Tongue (tissue), 2 donors: Measurements from ENCODE around the gene SCFD2. TPM values are rescaled to one million over a fixed set of nuclear protein-coding genes. Genes with fewer than 3 reads are reported as not detected.
"Not testable (repeated sequence)": the region's sequence is repeated elsewhere in the genome, so short reads cannot be mapped to it uniquely, and the experiment has no call there.

ENCODE experiments used
- DNase-seq: peaks from one replicate; pipeline ENCODE4 v3.0.0-alpha.2; 2015
- total RNA-seq: library from RNA; depleted of rRNA; stranded (reverse); fragments of >200 nt; gene quantifications from one replicate; pipeline ENCODE4 v1.2.3, GENCODE V29; 2014

Gene SCFD2
- total RNA-seq, 1 donor from 2014 or later = 34.3 TPM

DNA sequence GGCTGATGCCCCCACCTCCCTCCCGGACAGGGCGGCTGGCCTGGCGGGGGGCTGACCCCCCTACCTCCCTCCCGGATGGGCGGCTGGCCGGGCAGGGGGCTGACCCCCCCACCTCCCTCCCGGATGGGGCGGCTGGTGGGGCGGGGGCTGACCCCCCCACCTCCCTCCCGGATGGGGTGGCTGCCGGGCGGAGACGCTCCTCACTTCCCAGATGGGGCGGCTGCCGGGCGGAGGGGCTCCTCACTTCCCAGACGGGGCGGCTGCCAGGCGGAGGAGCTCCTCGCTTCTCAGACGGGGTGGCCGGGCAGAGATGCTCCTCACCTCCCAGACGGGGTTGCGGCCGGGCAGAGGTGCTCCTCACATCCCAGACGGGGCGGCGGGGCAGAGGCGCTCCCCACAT is 127.5 kb downstream of the SCFD2 start:
- DNase-seq = not testable (repeated sequence)

DNA sequence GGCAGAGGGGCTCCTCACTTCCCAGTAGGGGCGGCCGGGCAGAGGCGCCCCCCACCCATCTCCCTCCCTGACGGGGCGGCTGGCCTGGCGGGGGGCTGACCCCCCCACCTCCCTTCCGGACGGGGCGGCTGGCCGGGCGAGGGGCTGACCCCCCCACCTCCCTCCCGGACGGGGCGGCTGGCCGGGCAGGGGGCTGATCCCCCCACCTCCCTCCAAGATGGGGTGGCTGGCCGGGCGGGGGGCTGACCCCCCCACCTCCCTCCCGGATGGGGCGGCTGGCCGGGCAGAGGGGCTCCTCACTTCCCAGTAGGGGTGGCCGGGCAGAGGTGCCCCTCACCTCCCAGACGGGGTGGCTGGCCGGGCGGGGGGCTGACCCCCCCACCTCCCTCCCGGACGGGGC is 128.1 kb downstream of the SCFD2 start:
- not testable (repeated sequence) for DNase-seq

DNA sequence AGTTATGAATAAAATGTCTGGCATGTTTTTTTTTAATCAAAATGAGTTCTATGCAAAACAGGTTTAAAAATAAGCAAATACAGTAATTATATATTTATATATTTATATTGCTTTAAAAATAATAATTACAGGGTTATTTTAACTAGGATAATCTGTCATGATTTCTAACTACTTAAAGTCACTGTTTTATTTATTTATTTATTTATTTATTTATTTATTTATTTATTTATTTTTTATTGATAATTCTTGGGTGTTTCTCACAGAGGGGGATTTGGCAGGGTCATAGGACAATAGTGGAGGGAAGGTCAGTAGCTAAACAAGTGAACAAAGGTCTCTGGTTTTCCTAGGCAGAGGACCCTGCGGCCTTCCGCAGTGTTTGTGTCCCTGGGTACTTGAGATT is 129.2 kb downstream of the SCFD2 start:
- DNase-seq = not testable (repeated sequence)

DNA sequence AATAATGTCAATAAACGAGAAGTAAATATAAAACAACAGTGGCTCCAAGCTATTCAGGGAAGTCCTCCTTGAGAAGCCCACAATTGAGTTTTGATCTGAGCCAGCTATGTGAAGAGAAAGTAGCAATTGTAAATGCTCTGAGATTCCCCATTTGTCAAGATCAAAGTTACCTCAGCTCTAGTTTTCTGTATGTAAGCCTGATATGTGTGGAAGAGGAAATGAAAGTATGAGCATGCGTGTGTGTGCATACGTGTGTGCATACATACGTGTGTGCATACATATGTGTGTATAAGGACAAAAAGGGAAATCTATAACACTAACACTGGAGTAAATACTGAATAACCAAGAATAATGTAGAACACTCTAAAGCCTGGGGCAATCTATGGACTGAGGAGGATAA is 130.3 kb downstream of the SCFD2 start:
- no peak for DNase-seq

DNA sequence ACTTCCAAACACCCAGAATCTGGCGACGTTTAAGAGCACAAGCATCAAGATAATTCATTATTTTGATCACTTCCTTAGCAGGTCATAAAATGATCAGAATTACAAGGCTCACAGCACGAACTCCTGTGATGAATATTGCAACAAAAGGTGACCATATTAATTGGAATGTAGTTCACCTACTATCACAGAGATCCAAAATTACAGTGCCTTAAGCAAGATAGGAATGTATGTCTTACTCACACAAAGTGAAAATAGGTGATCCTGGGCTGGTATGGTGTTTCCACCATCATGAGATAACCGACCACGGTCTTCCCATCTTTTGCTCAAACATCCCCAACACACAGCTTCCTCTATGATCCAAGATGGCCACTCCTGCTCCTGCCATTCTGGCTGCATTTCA is 131.2 kb downstream of the SCFD2 start:
- DNase-seq = no peak

DNA sequence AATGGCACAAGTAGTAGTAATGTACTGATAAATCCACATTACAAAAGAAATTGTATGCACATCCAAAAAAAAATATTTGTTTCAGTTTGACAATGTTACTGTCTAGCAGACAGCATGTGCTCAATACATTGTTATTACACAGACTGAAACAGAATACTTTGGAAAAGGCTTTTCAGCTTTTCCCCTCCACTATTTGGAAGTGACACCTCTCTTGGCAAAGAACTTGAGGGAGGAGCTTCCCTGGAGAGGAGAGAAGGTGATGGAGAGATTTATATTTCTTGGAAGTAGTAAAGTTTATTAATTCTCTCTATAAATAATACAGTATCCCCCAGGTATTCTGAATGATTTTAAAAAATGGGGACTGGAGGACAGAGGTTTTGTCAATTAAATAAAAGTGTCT is 131.8 kb downstream of the SCFD2 start:
- DNase-seq = peak; percentile 16

DNA sequence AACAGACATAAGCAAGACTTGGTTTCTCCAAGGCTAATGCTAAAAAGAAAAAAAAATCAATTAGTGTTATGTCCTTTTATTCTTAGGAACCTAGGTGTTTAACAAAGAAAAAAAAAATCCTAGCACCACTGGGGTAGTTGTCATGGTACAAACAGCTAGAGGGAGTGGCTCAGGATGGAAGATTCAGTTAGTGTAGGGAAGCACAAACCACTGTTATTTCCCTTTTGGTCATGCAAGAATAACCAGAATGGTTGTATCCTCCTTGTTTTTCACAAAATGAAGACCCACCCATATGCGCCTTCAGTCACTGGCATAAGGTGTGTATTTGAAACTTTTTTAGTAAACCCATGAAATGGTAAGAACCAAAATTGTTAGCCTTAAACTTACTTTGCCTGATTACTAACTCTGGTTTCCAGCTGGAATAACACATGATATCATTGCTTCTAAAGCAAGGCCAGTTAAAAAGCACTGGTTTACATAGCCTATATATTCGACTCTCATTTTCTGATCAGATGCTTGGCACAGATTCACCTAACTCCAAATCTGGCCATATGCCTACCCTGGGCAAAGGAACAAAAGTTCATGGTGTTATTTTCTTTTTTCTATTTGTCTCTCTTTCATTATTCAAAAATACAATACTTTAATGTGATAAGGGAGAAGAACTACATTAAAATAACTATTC is 132.6 kb downstream of the SCFD2 start:
- DNase-seq = peak; percentile 24

DNA sequence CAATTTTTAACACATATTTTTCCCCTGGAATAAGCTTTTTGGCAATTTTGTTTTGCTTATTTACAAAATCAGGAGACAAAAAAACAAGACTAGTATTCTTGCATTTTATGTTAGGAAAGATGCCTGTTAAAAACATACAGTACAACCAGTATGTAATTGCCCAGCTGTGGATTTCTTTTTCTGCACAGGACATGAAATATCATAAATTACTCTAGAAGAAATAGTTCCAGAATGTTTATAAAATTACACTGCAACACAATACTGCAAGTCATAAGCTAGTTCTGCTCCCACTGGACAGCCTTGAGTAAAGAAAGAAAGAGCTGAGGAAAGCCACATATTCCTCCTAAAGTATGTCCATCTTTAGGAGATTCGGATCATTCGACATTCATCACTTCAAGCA is 133.5 kb downstream of the SCFD2 start:
- no peak for DNase-seq

DNA sequence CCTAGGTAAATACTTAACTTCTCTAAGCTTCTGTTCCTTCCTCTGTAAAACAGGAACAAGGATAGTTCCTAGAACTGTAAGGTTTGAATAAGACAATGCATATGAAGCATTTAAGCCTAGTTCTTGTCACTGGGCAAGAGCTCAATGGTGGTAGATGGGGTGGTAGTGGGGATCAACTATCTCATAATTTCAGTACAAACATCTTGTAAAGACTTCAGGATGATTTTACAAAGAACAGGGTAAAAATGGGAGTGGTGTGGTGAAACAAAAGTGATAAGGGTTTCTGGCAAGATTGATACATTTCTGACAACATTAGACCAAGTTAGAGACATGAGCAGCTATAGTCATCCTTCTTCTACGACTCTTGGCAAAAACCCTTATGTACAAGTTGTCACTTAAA is 137.8 kb downstream of the SCFD2 start:
- DNase-seq = no peak

DNA sequence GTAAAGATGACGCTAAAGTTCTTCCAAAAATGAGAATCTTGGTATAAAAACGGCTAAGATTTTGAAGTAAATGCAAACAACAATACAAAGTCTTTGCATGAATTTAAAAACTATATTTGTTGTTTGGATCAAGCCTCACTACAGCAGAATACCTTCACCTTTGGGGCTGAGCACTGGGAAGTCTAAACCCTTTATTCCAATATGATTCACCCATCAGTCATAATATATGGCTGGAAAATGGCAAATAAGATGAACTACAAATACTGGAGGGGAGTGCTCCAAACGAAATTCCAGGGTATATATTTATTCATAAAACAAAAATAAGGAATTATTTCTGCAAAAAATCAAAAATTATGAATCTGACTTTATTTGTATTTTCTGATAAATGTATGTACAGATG is 138.4 kb downstream of the SCFD2 start:
- no peak for DNase-seq

DNA sequence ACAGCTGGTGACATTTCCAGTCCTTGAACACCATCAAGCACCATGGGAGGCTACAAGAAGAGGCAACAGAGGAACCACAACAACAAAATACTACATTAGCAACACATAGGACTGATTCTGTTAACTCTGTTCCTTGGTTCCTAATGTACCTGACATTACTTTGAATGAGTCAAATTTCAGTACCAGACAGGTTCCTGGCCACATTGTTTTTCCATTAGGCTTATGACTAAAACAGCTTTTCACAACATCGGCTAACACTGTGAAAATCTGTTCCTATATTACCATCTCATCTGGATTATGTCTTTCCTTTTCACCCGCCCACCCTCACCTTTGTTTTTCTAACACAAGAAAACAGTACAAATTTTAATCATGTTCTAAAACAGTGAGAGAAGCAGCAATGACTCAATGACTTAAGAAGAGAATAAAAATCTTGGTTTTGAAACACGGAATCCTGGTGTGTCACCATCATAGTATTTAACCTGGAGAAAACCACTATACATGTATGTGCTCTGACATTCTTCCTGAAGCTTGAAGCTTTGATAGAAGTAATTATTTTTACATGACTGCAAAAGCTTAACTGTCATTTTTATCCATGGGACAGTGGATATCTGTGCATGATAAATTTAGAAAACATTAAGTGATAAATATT is 143.9 kb downstream of the SCFD2 start:
- no peak for DNase-seq

DNA sequence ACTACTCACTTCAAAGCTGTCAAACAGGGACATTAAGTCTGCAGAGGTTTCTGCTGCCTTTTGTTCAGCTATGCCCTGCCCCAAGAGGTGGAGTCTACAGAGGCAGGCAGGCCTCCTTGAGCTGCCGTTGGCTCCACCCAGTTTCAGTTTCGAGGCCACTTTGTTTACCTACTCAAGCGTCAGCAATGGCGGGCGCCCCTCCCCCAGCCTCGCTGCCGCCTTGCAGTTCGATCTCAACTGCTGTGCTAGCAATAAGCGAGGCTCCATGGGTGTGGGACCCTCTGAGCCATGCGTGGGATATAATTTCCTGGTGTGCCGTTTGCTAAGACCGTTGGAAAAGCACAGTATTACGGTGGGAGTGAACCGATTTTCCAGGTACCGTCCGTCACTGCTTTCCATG is 146.7 kb downstream of the SCFD2 start:
- not testable (repeated sequence) for DNase-seq

DNA sequence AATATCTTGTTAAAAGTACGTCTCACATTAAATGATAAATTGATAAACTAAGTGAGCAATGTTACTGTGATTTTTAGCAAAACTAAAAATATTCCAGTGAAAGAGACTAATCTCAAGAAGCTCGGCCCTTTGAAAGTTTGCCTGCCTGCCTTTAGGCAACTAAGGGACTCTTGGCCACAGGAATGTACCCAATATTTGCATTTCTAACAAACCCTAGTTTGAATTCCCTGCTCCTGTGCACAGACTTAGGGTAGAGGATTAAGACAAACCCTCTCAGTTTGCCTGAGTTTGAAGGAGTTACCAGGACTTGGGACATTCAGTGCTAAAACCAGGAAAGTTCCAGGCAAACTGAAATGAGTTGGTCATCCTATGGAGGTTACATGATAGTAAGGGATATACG is 157.1 kb downstream of the SCFD2 start:
- no peak for DNase-seq

DNA sequence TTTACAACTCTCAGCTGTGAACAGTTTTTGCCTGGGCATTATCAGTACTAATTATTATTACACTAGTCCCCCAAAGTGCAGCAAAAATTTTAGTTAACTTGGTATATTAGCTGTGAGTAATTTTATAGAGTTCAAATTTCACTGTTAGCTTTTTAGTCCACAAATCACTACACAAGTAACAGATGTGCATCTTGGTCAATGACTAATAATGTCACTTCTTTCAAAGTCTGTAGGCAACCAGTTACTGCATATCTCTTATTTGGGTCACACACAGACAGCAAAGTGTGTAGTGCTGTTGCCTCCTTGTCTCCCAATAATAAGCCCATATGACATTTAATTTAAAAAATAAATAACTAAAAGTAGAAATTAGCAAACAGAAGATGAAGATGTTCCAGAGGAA is 159.9 kb downstream of the SCFD2 start:
- no peak for DNase-seq

DNA sequence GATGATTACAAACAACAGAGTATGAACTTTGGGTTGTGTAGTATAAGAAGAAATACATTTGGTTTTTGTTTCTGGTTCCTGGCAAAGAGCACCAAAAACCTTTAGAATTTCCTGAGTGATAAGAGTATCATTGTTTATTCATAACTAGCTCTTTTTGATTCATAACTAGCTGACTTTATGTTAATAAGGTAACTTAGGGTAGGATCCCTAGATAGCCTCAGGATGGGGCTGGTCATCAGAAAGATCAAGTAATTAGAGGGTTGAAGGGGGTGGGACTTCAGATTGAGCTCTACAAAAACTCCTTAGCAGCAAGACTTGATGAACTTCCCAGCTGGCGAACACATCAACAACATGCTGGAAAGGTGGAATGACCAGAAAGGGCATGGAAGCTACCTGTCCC is 166.5 kb downstream of the SCFD2 start:
- DNase-seq = no peak

DNA sequence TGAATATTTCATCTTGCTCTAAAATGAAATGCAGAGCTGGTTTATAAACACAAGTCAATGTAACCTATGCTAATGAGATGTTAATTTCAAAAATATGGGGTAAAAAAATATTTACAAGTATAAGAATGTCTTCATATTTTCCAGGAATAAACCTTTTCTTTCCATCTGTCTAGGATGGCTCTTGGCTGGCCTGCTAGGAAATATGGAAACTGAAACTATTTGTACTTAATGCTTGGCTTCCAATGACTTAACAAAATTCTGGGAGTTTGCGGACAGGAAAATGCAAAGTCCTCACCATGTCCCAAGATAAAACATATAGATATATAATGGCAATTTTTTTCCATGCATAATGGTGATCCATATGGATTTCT is 168.1 kb downstream of the SCFD2 start:
- peak; percentile 51 for DNase-seq

DNA sequence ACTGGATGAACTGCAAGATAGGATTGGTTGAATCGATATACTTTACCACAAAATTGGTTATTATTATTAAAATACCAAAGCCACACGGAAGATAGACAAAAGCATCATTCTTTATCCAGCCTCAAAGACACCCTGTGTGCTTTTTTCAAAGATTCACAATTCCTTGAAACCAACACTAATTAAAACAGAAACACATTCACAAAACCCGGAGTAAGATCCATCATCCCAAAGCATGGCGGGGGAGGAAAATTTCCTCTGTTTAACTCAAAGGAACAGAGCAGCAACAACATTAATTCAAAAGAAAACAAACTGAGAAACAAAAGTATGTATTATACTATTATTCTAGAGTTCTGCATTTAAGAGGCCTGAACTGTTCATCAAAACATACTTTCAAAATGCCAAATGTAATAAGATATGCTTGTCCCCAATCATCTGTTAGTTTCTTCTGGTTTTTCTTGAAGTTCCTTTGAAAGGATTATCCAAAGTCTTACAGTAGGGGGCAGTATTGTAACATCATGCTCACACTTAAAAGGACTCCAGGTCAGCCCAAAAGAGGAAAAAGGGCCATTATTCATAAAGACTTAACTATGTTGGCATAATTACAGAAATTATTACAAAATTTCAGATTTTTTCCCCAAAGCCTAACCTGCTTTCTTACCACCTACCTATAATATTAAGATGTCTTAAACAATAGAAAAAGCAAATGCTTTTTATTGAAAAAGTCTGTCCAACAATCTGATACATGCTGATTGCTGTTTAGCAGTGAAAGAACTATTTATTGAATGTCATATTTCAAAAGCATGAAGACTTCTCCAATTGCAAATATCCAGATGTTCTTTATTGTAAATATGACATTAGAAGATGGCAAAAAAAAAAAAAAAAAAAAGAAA is 168.7 kb downstream of the SCFD2 start:
- DNase-seq = peak; percentile 92

DNA sequence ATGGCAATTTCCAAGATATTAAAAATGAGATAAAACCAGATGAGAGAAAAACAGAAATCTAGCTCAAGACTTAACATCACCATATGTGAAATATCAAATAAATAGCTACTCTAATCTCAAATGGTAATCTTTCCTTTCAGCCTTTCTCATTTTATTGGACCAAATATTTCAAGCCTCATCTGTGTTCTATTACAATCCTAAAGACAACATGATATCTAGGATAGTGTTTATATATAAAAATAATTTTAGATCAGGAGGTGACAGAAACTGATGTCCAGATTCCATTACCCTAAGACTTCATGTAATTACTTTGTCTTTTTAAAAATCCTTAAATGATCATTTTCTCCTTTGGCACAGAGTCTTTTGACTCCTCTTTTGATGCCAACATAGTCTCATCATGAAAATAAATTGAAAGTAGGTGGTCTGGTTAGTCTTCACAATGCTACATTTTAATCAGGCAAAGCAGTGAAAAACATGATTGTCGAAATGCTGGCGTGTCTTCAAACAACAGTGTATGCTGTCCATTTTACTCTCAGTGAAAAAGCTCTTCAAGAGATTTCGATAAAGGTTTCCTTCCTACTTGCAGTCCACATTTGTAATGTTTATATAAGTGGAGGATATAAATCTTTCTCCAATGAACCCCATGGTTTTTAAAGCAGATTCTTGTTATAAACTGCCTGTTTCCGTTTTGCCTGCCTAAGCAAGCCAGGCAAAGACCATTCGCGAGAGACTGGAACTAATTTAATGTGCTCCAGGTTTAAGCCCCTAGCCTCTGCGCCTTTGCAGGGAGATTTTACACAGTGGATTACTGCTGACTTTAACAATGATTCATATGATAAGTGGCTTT is 169.8 kb downstream of the SCFD2 start:
- peak; percentile 63 for DNase-seq

DNA sequence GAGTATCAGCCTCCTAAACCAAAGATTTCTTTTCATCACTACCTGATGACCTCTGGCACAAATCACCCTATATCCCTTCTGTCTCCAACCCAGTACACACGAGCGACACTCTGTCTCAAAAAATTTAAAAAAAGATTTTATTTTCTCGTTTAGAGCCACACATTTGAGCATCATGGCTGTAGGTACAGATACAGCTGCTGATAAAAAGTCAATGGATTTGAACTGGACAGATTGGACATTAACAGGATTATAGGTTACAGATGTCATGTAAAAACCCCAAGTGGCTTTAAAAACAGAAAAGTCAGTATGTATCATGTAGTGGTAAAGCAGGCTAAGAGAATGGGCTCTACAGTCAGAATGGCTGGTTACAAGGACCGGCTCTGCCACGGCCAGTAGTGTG is 171.1 kb downstream of the SCFD2 start:
- DNase-seq = no peak

DNA sequence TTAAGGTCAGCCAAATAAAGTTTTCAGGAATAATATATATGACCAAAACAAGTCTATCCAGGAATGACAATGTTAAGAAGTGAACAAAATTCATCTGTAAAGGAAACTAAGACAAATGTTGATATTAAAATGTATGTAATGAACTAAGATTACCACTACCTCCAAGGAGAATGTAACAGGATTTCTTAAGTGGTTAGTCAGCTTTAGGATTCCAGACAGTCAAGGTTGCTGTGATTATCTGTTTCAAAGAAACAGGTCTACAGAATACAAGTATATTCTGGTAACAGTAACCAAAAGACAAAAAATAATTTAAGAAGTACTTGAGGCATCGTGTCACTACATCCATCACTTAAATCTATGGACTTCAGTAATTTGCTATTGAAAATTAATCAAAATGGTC is 172.8 kb downstream of the SCFD2 start:
- DNase-seq = no peak

DNA sequence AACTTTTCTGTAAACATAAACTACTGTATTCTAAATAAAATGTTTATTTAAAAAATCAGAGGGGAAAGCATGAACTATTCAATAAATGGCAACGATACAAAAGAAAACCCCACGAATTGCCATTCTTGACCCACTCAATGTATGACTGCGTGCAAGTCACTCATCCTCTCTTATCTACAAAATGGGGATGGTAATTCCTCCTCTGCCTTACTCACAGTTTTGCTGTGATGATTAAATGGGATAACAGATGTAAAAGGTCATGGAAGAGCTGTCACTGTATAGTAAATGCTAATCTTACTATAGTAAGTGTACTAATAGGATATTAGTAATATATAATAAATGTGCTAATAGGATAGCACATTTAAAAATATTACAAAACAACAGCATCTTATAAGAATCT is 173.4 kb downstream of the SCFD2 start:
- no peak for DNase-seq

DNA sequence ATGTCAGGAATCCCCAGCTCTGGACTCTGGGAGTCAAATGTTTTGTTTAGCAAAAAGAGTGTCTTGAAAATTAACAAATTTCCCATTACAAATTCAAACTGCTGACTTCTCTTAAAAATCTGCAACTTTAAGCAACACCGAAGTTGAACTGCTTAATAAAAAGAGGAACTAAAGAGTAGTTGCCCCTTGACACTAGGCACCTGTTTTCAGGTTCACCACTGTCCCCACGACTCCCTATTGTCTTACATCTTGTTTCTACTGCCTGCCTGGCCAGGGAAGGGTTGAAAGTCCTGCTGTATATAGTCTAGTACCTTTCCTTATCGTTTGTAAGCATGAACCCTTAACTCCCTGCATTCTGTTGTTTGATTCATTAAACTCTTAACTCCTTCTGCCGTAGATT is 173.9 kb downstream of the SCFD2 start:
- DNase-seq = no peak
